AML-193 (cell line): ENCODE results near the gene HCK.

Source experiments
- DNase-seq, 2 experiments: peaks; one replicate each; lab custom pipeline; 2025; lab: John Stamatoyannopoulos, UW

The HCK gene

GRCh38 chr20:32052090-32052777 is at the start of gene HCK:
TSS of gene HCK (plus strand) at chr20:32052242.
- peak; percentile 61 to 62 for DNase-seq

GRCh38 chr20:32003325-32003724 is 48.7 kb upstream of the HCK start:
- DNase-seq = no peak

- peak; percentile 4 to 30 for DNase-seq
These were observed 47.1 kb upstream of the HCK start for GRCh38 chr20:32004963-32005362.

- DNase-seq = no peak
These were observed 46.0 kb upstream of the HCK start for GRCh38 chr20:32006053-32006452.

GRCh38 chr20:32006841-32007786 is 44.9 kb upstream of the HCK start:
- DNase-seq = no peak

- no peak for DNase-seq
These were observed 44.0 kb upstream of the HCK start for GRCh38 chr20:32007787-32008616.

GRCh38 chr20:32009564-32009963 is 42.5 kb upstream of the HCK start:
- no peak for DNase-seq

GRCh38 chr20:32010101-32010500 is 41.9 kb upstream of the HCK start, which contains the start of gene CCM2L:
TSS of gene CCM2L (plus strand) at chr20:32010438. CDS start at chr20:32010455, 17 bp downstream.
- no peak for DNase-seq

- no peak for DNase-seq
These were observed 41.4 kb upstream of the HCK start for GRCh38 chr20:32010666-32011065.

- DNase-seq = no peak
These were observed 39.8 kb upstream of the HCK start for GRCh38 chr20:32012159-32012688.

- no peak for DNase-seq
These were observed 38.7 kb upstream of the HCK start for GRCh38 chr20:32013326-32013725.

- no peak for DNase-seq
These were observed 34.3 kb upstream of the HCK start for GRCh38 chr20:32017711-32018251.

- DNase-seq = no peak
These were observed 33.5 kb upstream of the HCK start for GRCh38 chr20:32018269-32019155.

- DNase-seq = no peak
These were observed 32.9 kb upstream of the HCK start for GRCh38 chr20:32019156-32019510.

- no peak for DNase-seq
These were observed 32.2 kb upstream of the HCK start for GRCh38 chr20:32019563-32020463.

- no peak for DNase-seq
These were observed 31.0 kb upstream of the HCK start for GRCh38 chr20:32021091-32021490.

GRCh38 chr20:32024683-32025295 is 27.3 kb upstream of the HCK start:
- DNase-seq = no peak

- DNase-seq = no peak
These were observed 24.4 kb upstream of the HCK start for GRCh38 chr20:32027643-32028042.
